ENCODE data around the gene FAM53B.

The FAM53B gene

GRCh38 chr10:124570646-124571045, 173.5 kb downstream of the FAM53B start:
- DNase-seq: no peak

DNA sequence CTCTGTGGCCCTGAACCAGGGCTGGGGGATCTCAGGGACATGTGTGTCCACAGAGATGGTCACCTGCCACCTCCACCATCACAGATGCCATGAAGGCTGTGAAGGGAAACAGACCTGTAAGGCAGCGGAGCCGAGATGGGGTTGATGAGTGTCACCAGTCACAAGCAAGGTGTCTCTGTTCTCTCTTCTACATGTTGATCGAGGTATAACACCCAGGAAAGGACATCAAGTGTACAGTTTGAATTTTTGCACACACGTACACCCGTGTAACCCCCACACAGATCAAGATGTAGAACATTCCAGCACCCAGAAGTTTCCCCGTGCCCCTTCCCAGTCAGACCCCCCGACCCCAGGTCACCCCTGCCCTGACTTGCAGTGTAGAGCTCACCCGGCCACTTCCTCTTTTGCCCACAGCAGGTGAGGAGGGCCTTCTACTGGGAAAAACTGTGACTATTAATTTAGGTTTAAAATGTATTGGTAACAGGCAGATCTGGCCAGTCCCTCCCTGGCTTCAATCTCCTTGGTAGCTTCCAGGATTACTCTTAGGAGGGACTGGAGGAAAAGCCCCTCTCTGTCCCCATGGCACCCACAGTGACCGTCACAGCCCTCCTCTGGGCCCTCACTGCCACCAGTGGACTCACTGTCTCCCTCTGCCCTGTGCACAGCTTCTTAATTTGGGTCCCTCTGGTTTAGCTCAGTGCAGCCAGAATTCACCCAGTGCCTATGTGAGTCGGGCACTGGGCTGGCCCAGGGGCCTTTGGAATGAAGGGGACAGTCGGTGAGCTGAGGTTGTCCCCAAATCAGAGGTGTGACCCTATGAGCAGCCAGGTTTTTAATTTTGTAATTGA, 174.3 kb downstream of the FAM53B start:
- DNase-seq: no peak

Data from NCI-H524 (cell line).